GM10847 (cell line): ENCODE results near the gene SMIM31.

ENCODE experiments used
- POLR2A ChIP-seq: IDR thresholded peaks from 2 replicates; pipeline ENCODE4 v1.6.1; 2011; ENCODE audit not compliant: insufficient read length; ENCODE audit errors: extremely low read depth

Gene SMIM31

DNA sequence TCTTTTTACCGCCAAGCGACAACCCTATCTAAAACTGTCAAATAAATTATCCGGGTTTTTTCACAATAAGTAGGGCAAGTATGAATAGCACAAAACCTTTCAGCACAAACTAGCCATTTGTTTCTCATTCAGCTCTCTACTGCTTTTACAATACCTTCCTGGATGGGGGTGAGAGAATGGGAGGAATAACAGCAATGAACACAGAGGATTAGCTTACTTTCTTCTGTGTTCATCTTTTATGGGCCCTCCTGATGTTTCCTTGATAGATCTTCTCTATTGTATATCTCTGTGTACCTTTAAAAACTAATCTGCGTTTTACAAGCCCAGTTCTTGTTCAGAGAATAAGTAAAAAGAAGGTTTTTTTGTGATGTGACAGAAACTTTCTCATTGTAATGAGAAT, 67.8 kb downstream of the SMIM31 start:
- TF ChIP-seq POLR2A = no peak

DNA sequence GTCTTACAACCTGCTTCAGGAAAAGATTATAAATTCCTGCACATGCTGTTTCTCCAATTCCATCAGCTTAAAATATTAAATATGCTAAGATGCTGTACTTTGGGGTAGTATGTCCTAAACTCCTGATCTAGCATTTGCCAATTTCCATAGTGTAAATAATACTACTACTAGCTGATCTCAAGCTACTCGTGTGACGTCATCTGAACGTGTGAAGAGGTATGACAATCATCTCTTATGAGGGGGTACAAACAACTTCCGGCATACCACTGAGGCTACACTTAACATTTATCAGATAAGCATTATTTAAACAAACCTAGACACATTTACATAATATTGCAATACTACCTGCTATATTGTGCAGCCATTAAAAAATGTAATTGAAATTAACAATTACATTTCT, 70.7 kb downstream of the SMIM31 start:
- TF ChIP-seq POLR2A = no peak

DNA sequence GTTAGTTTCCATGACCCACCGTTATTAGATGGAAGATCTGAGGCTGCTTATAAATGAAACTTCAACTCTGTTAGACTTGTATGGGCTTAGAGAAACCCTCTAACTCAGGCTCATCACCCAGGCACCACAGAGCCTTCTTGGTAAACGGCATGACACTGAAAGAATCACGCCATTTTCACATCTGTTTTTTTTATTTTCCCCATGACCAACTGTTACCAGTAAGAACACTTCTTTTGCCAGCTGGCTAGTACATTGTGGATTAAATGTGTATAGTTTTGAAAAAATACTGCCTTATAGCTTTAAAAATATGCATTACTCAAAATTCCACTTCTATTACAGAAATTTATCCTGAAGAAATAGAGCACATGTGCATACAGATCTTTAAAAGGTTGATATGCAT, 75.0 kb downstream of the SMIM31 start:
- no peak for TF ChIP-seq POLR2A

DNA sequence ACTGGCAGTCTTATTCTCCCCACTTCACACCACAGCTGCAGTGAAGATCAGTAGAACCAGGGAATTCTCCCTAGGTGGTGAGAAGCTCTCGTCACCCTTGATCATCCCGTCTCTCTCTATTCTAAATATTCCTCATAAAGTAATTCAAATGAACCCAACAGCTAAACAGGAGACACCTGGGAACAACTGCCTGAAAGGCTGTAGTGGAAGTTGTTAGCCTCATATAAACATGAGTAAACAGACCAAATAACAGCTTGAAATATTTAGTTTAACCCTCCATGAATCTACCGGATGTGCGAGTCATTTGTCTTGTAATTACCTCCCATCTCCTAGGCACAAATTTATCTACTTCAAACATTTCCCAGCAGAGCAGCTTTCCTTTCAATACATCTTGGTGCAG, 92.6 kb downstream of the SMIM31 start:
- TF ChIP-seq POLR2A = no peak

DNA sequence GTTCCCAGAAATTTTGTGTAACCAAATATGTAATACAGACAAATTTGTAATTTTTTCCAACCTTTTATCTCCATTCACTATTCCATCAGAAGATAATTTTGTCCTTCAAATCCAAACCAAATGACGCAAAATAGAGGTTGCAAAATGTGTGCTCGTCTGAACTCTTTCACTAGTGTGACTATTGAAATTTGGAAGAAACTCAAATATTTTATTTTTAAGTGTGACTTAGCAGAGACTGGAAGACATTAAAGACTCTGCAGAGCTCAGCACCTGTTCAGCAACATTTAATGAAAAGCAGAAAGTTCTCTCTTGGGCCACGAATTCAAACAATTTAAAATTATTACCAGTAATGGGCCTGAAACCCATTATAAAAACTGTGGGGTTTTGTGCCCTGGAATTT, 93.1 kb downstream of the SMIM31 start:
- no peak for TF ChIP-seq POLR2A

DNA sequence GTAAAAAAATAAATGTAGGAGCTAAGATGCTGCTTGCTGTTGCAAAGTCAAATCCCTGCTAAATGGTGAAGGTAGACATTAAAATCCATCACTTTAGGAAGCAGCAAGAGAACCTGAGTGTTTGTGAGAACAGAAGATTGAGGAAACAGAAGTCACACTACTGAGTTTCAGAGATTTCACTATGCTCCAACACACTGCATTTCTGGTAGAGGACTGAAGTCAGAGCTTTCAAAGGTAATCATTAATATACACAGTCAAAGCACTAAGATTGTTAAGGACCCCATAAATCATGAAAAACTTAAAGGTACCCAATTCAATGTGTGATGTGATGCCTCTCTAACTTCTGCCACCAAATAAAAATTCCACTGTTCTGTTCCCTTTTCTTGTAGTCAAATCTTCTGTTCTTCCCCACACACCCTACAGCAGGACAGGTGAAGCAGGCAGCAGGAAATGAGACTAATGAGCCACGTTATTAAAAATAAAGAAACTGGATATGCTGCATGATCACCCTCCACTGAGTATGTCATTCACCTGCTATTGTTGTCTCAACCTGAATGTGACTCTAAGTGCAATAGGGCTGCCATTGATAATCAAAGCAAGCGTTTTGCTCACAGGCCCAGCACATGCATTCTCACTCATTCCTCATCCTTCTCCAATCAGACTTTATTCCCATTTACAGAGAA, 94.2 kb downstream of the SMIM31 start:
- TF ChIP-seq POLR2A = no peak
